OCI-LY1 (cell line): ENCODE measurements around the gene ASB4.

Experiments
- H2AFZ ChIP-seq: fragments of 200-600 bp; sonication (generic), shearing (Covaris generic); 2 replicates; pipeline ENCODE4 v1.6.0; 2014; ENCODE audit warnings: antibody characterized with exemption, mild to moderate bottlenecking, low read length
- H3F3A ChIP-seq: fragments of 200-600 bp; sonication (generic), shearing (Covaris generic); 2 replicates; pipeline ENCODE4 v1.6.0; 2014; ENCODE audit warnings: mild to moderate bottlenecking, antibody characterized with exemption, low read length, moderate library complexity; ENCODE audit not compliant: insufficient read depth
- H3K27ac ChIP-seq: fragments of 200-600 bp; sonication (generic); 2 replicates; pipeline ENCODE4 v1.5.1; 2014; ENCODE audit warnings: low read length, mixed run types, mild to moderate bottlenecking, low read depth; ENCODE audit not compliant: poor library complexity, severe bottlenecking
- H3K27me3 ChIP-seq: fragments of 200-600 bp; sonication (generic); 2 replicates; pipeline ENCODE4 v1.6.0; 2014; ENCODE audit warnings: antibody characterized with exemption, mild to moderate bottlenecking, low read length, moderate library complexity; ENCODE audit not compliant: insufficient read depth
- H3K36me3 ChIP-seq: fragments of 200-600 bp; sonication (generic); 2 replicates; pipeline ENCODE4 v1.6.1; 2014; ENCODE audit warnings: mild to moderate bottlenecking, antibody characterized with exemption, low read length, moderate library complexity, mixed read lengths; ENCODE audit not compliant: insufficient read depth
- H3K4me1 ChIP-seq: fragments of 200-600 bp; sonication (generic); 2 replicates; pipeline ENCODE4 v1.5.1; 2014; ENCODE audit warnings: mild to moderate bottlenecking, low read length, moderate library complexity; ENCODE audit not compliant: insufficient read depth, severe bottlenecking
- H3K4me2 ChIP-seq: fragments of 200-600 bp; sonication (generic), shearing (Covaris generic); 2 replicates; pipeline ENCODE4 v1.6.1; 2014; ENCODE audit warnings: low read length
- H3K4me3 ChIP-seq: fragments of 200-600 bp; sonication (generic); 2 replicates; pipeline ENCODE4 v1.5.1; 2014; ENCODE audit warnings: low read length, low read depth, mild to moderate bottlenecking, mixed read lengths; ENCODE audit not compliant: poor library complexity, severe bottlenecking
- H3K79me2 ChIP-seq: fragments of 200-600 bp; shearing (Covaris generic); 2 replicates; pipeline ENCODE4 v1.6.1; 2016; ENCODE audit warnings: mixed run types, low read length, mixed read lengths; ENCODE audit not compliant: insufficient read depth
- H3K9ac ChIP-seq: fragments of 200-600 bp; sonication (generic), shearing (Covaris generic); 2 replicates; pipeline ENCODE4 v1.6.1; 2014; ENCODE audit warnings: mild to moderate bottlenecking, low read length, mixed read lengths
- H3K9me2 ChIP-seq: fragments of 200-600 bp; sonication (generic), shearing (Covaris generic); 2 replicates; pipeline ENCODE4 v1.6.1; 2014; ENCODE audit warnings: low read depth, mild to moderate bottlenecking, low read length, mixed read lengths
- H3K9me3 ChIP-seq: fragments of 200-600 bp; shearing (Covaris generic); 2 replicates; pipeline ENCODE4 v1.6.1; 2014; ENCODE audit warnings: low read length, mixed read lengths
- H4K20me1 ChIP-seq: fragments of 200-600 bp; sonication (generic), shearing (Covaris generic); 2 replicates; pipeline ENCODE4 v1.6.0; 2016; ENCODE audit warnings: mild to moderate bottlenecking, low read length; ENCODE audit not compliant: insufficient read depth
- EZH2 ChIP-seq: fragments of 200-600 bp; sonication (generic), shearing (Covaris generic); IDR thresholded peaks from 2 replicates; pipeline ENCODE4 v1.8.0; 2017; ENCODE audit warnings: borderline replicate concordance, mixed run types, mild to moderate bottlenecking, antibody characterized with exemption, low read length, moderate library complexity, mixed read lengths
- TF ChIP-seq, protein P1 (sequence below): fragments of 200-600 bp; sonication (generic), shearing (Covaris generic); IDR thresholded peaks from 2 replicates; pipeline ENCODE4 v1.5.1; 2017; ENCODE audit warnings: mild to moderate bottlenecking, antibody characterized with exemption, low read length, moderate library complexity, mixed read lengths

Gene ASB4

DNA sequence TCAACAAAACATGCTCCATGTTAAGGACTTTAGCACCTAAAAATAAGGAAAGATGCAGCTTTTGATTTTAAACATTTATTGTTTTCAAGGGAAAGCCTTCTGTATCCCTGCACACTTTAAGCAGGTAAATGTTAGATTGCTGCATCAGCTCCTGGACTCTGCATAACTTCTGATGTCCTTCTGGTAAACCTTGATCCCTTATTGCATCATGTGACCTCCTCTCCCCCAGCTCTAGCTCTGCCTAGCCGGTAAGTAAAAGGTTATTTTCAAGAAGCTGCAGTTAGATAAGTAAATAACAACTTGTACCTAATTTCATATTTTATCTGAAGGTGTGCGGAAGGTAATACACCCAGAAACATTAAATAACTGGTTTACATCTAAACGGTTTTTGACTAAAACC, 73.1 kb downstream of the ASB4 start:
- Histone ChIP-seq H3K36me3 (no peaks in the 10 kb centered on the region), H3K27ac (no peak overlapping the region), H3K27me3 (no peaks in the 10 kb centered on the region), H3K4me3 (no peak overlapping the region), H3F3A (no peaks in the 10 kb centered on the region), H3K4me1 (no peaks in the 10 kb centered on the region), H2AFZ (no peak overlapping the region), H3K9me2 (no peaks in the 10 kb centered on the region), H3K9me3 (no peaks in the 10 kb centered on the region), H3K9ac (no peak overlapping the region), H3K79me2 (no peaks in the 10 kb centered on the region), H3K4me2 (no peak overlapping the region), H4K20me1 (no peaks in the 10 kb centered on the region)
- TF ChIP-seq, protein P1, sequence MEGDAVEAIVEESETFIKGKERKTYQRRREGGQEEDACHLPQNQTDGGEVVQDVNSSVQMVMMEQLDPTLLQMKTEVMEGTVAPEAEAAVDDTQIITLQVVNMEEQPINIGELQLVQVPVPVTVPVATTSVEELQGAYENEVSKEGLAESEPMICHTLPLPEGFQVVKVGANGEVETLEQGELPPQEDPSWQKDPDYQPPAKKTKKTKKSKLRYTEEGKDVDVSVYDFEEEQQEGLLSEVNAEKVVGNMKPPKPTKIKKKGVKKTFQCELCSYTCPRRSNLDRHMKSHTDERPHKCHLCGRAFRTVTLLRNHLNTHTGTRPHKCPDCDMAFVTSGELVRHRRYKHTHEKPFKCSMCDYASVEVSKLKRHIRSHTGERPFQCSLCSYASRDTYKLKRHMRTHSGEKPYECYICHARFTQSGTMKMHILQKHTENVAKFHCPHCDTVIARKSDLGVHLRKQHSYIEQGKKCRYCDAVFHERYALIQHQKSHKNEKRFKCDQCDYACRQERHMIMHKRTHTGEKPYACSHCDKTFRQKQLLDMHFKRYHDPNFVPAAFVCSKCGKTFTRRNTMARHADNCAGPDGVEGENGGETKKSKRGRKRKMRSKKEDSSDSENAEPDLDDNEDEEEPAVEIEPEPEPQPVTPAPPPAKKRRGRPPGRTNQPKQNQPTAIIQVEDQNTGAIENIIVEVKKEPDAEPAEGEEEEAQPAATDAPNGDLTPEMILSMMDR = no peak
- no peak for TF ChIP-seq EZH2

DNA sequence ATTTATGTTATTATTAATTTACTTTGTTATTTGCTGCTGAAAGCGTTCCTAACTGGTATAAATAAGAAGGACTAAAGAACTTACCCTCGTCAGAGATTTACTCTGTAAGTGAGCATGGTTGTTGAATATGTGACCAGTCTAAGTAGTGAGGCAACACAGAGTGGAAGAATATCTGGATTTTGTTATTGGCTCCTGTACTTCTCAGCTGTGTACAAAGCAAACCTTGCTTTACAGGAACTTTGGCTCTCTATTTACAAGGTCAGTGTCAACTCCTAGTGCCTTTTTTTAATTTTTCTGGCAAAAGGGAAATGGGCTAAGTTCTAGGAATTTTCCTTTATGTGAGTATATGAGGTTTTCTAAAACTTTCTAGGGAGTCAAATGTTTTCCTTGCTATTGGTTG, 74.9 kb downstream of the ASB4 start:
- Histone ChIP-seq H4K20me1 (no peaks in the 10 kb centered on the region), H3F3A (no peaks in the 10 kb centered on the region), H3K4me3 (no peak overlapping the region), H3K4me2 (no peak overlapping the region), H2AFZ (no peak overlapping the region), H3K9ac (no peak overlapping the region), H3K36me3 (no peaks in the 10 kb centered on the region), H3K9me2 (no peaks in the 10 kb centered on the region), H3K27me3 (no peaks in the 10 kb centered on the region), H3K79me2 (no peaks in the 10 kb centered on the region), H3K27ac (no peak overlapping the region), H3K9me3 (no peaks in the 10 kb centered on the region), H3K4me1 (no peaks in the 10 kb centered on the region)
- TF ChIP-seq, protein P1 = no peak
- TF ChIP-seq EZH2 = no peak

DNA sequence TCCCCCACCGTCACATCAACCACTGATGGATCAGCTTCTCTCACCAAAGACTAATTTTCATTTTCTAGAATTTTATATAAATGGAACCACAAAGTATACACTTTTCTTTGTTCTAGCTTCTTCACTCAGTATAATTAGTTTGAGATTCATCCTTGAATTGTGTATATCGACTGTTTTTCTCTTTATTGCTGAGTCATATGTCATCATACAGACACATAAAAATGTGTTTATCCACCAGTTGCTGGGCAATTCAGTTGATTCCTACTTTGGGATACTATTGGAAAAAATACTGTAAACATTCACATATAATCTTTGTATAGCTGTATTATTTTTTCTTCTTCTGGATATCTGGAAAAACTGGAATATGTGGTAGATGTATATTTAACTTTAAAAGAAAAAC, 84.0 kb downstream of the ASB4 start:
- Histone ChIP-seq H3K4me3 (no peak overlapping the region), H3K27me3 (no peaks in the 10 kb centered on the region), H3K9me2 (no peaks in the 10 kb centered on the region), H2AFZ (no peak overlapping the region), H3K36me3 (no peaks in the 10 kb centered on the region), H3K9ac (no peak overlapping the region), H3K4me1 (no peaks in the 10 kb centered on the region), H3K4me2 (no peak overlapping the region), H3K9me3 (no peaks in the 10 kb centered on the region), H3F3A (no peaks in the 10 kb centered on the region), H3K27ac (no peak overlapping the region), H4K20me1 (no peaks in the 10 kb centered on the region), H3K79me2 (no peaks in the 10 kb centered on the region)
- no peak for TF ChIP-seq EZH2
- TF ChIP-seq, protein P1 = no peak
